Measurements from ENCODE around the gene RIN3.

The RIN3 gene

DNA sequence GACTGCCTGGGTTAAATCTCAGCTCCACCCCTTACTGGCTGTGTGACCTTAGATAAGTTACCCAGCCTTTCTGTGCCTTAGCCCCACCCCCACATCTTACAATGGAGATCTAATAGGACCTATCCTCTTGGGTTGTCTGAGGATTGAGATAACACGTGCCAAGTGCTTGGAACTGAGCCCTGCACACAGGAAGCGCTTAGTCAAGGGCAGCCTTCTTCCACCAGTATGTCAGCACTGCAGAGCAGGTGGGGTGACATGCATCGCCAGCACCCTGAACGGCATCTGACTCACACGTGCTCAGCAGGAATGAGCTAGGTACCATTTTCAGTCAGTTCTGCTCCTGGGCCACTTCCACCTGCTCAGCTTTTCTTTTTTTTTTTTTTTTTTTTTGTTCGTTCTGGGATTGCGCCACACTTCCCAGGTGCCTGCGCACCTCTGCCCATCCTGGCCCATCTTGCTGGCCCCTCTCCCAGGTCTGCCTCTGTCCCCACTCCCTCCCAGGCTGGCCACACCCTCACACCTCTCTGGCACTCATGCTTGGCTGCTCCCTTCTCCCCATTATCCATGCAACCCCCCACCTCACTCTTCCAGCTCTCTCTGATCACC lies 215.3 kb downstream of the RIN3 start:
- peak in 1 of 2 experiments; percentile 8 for DNase-seq

GRCh38 chr14:92729634-92730358 lies 216.2 kb downstream of the RIN3 start:
- no peak for DNase-seq

DNA sequence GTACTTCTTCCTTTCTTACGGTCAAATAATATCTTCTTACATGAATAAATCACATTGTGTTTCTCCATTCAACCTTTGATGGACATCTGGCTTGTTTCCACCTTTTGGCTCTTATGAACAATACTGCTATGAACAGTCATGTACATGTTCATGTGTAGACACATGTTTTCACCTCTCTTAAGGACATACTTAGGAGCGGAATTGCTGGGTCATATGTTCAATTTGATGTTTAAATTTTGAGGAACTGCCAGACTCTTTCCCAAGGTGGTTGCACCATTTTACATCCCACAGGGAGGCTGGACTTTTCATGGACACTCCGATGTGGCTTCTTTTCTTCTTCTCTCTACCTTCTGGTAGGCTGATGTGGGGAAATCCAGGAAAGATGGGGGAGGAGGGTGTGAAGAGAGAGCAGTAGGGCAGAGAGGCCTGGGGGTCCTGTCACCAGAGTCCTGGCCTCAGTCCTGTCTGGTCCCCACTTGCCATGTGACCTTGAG lies 218.1 kb downstream of the RIN3 start:
- DNase-seq: no peak

- DNase-seq: no peak
These were observed 219.4 kb downstream of the RIN3 start for GRCh38 chr14:92733007-92733406.

DNA sequence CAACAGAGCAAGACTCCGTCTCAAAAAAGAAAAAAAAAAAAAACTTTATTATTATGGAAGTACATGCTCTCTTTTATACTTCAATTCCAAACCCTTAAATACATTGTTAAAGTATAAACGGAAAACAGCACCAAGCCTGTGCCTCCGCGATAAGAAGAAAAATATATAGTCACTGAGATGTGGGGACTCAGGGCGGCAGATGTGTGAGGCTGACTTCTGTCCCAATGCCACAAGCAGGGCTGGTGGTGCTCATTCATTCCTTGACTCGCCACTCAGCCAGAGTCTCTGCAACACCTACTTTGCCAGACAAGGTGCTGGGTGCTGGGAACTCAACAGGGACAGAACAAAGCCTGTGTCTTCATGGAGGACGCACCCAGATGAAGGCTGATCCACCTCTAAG lies 221.0 kb downstream of the RIN3 start:
- DNase-seq: no peak

GRCh38 chr14:92735344-92735743 lies 221.8 kb downstream of the RIN3 start:
- DNase-seq: no peak

DNA sequence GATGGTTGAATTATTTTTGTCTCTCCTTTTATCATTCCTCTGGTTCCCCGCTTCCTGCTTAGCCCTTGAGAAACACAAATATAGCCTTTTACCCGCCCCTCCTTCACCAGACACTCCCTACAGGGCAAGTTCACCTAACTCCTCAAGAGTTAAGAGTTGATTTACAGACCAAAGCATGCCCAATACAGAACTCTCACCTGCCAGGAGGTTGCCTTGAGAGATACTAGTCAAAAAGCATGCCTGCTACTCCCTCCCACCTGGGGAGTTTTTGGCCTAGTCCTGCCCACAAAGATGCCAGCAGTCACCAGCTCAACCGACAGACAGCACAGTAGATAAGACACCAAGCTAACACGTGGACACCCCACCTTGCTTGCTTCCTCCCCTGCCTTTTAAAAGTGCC lies 223.6 kb downstream of the RIN3 start:
- DNase-seq: no peak

DNA sequence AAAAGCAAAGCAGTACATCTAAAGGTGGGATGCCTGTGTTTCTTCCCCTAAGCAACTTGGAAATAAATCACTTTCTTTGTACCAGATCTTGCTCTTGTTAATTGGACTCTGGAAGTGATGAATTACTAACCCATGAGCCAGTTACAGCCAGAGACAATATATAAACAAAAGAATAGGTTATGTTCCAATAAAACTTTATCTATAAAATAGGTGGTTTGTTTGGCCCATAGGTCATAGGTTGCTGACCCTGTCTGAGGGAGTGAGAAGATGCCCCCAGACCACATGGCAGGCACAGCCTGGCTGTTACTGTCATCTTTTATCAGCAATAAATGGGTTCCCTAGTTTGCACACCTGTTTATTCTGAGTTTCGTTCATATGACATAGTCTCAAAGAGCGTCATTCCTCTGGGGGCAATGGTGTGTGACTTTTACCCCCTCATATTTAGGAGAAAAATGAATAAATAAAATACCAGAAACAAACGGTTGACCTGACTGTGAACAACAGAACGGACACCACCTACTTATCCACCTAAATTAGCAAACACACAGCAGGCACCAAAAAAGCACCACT lies 224.1 kb downstream of the RIN3 start:
- DNase-seq: no peak
